SW 1271 (cell line): ENCODE measurements around the gene PFN1.

Source experiments
- DNase-seq, 2 experiments: peaks; one replicate each; lab custom pipeline; 2025; lab: John Stamatoyannopoulos, UW

Gene PFN1

DNA sequence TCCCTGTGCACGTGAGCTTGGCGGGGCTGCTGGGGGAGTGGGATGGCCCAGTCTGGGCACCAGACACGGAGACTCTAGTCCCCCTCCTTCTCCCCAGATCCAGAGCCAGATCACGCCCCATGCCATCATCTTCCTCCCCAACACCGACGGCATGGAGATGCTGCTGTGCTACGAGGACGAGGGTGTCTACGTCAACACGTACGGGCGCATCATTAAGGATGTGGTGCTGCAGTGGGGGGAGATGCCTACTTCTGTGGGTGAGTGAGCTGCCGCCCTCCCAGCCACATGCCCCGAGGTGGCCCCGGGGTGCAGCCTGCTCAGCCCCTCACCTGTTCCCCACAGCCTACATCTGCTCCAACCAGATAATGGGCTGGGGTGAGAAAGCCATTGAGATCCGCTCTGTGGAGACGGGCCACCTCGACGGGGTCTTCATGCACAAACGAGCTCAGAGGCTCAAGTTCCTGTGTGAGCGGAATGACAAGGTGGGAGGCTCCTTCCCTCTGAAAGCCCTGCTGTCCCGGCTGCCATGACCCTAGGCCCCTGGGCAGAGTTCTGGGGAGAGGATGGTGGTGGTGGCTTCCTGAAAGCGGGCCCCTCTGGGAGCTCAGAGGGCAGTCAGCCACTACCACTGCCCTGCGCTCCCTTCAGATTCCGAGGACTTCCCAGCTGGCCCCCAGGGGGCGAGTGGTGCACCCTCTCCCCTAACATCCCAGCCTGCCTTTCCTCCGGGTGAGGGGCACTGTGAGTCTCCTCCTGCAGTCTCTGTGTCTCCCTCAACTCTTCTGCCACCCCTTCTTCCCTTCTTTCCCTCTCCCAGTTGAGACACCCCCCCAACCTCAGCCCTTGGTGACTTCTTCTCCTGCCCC, 51.8 kb downstream of the PFN1 start:
- DNase-seq = no peak

DNA sequence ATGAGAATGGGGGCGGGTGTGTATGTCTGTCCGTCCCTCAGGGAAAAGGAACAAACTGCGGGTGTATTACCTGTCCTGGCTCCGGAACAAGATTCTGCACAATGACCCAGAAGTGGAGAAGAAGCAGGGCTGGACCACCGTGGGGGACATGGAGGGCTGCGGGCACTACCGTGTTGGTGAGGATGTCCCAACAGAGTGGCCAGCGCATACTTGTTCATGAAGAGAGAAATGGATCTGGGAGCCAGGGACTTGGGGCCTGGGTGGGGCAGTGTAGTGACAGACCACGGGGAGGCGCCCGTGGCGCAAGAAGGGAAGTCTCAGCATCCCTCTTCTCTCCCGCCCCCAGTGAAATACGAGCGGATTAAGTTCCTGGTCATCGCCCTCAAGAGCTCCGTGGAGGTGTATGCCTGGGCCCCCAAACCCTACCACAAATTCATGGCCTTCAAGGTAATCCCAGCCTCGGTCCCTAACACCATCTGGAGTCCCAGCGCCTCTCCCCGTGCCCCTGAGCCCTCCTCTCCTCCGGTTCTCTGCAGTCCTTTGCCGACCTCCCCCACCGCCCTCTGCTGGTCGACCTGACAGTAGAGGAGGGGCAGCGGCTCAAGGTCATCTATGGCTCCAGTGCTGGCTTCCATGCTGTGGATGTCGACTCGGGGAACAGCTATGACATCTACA, 52.5 kb downstream of the PFN1 start:
- DNase-seq = no peak
